Thyroid gland (tissue), 4 donors: ENCODE measurements around the gene MSH3. TPM values are rescaled to one million over a fixed set of nuclear protein-coding genes. Genes with fewer than 3 reads are reported as not detected.
"Not testable (repeated sequence)": the region's sequence is repeated elsewhere in the genome, so short reads cannot be mapped to it uniquely, and the experiment has no call there.

Source experiments
- DNase-seq, 2 donors: peaks; one replicate each; pipeline ENCODE4 v3.0.0-alpha.2; 2019
- H3K27ac ChIP-seq, 3 donors: fragments of 200-600 bp; sonication (generic); 1 replicate in 2 of 3; 2 replicates in 1 of 3; pipeline ENCODE4 v1.5.1; 2016 to 2019; ENCODE audit warnings: mild to moderate bottlenecking in 1 of 3, moderate library complexity in 1 of 3
- H3K27me3 ChIP-seq: fragments of 200-600 bp; sonication (generic); one replicate; pipeline ENCODE4 v1.5.1; 2019
- H3K36me3 ChIP-seq, 2 donors: fragments of 200-600 bp; sonication (generic); one replicate each; pipeline ENCODE4 v1.5.1; 2016 to 2019
- H3K4me1 ChIP-seq, 2 donors: fragments of 200-600 bp; sonication (generic); one replicate each; pipeline ENCODE4 v1.5.1; 2017 to 2019
- H3K4me3 ChIP-seq, 3 donors: fragments of 200-600 bp; sonication (generic); replicated peaks in 1 of 3; 1 replicate in 2 of 3; 2 replicates in 1 of 3; pipeline ENCODE4 v1.5.1; 2016; ENCODE audit warnings: mild to moderate bottlenecking in 1 of 3
- H3K9me3 ChIP-seq: fragments of 200-600 bp; sonication (generic); one replicate; pipeline ENCODE4 v1.5.1; 2017
- CTCF ChIP-seq, 6 experiments: fragments of 200-600 bp in 3 of 6; fragments of 450-650 bp in 3 of 6; sonication (generic) in 3 of 6; IDR thresholded peaks; one replicate each; pipeline ENCODE4 v1.5.1; 2016 to 2019; ENCODE audit warnings: antibody characterized with exemption in 6 of 6, mild to moderate bottlenecking in 2 of 6, inconsistent platforms in 1 of 6, moderate library complexity in 1 of 6
- POLR2A ChIP-seq, 2 donors: fragments of 450-650 bp; IDR thresholded peaks; one replicate each; pipeline ENCODE4 v1.6.1; 2017; ENCODE audit warnings: antibody characterized with exemption in 2 of 2, mild to moderate bottlenecking in 2 of 2, moderate library complexity in 1 of 2
- WGBS, 2 donors: methylation state at CpG; one replicate each; pipeline ENCODE4 v1.1.5; 2017; 5-methylcytosine and 5-hydroxymethylcytosine counted together
- intact Hi-C: fragments of 100-400 bp; cut with DNase I; formaldehyde crosslinking; loops from one replicate; pipeline ENCODE4 v1.15.1; 2023
- total RNA-seq, 4 donors: library from RNA; depleted of rRNA; stranded (reverse); fragments of >200 nt; gene quantifications; one replicate each; pipeline ENCODE4 v1.2.3, GENCODE V29; 2016

MSH3 gene
- total RNA-seq, 4 donors from 2014 or later = 25.9 to 45.0 (median 26.1) TPM

GRCh38 chr5:80777347-80778287 lies 123.2 kb downstream of the MSH3 start:
- DNase-seq = no peak
- Histone ChIP-seq H3K4me1 (peaks cover 0 to 11% of the 10 kb centered on the region in 2 donors), H3K27ac (no peak overlapping the region), H3K9me3 (no peaks in the 10 kb centered on the region), H3K27me3 (no peaks in the 10 kb centered on the region), H3K4me3 (no peak overlapping the region), H3K36me3 (no peaks in the 10 kb centered on the region)
- no peak for TF ChIP-seq CTCF (IDR thresholded peaks at IDR 0.05)
- TF ChIP-seq POLR2A (IDR thresholded peaks at IDR 0.05) = no peak
- intact Hi-C loops = no loop called here
- WGBS, 2 donors = 90 to 100% methylated on average over 4 of the region's 4 CpGs

- intact Hi-C loops = no loop called here
- H3K27me3 ChIP-seq = no peaks in the 10 kb centered on the region
- H3K27ac ChIP-seq = peak overlapping the region in 2 of 3 donors; percentile 46 to 50
- WGBS, 2 donors = 98% methylated on average over 2 of the region's 2 CpGs
- no peak overlapping the region for H3K4me3 ChIP-seq
- no peak for TF ChIP-seq CTCF (IDR thresholded peaks at IDR 0.05)
- no peak for TF ChIP-seq POLR2A (IDR thresholded peaks at IDR 0.05)
- no peaks in the 10 kb centered on the region for H3K9me3 ChIP-seq
- H3K4me1 ChIP-seq = peaks cover 0 to 11% of the 10 kb centered on the region in 2 donors
- no peaks in the 10 kb centered on the region for H3K36me3 ChIP-seq
- no peak for DNase-seq
Measured at GRCh38 chr5:80780024-80780423, 125.6 kb downstream of the MSH3 start.

- no peaks in the 10 kb centered on the region for H3K36me3 ChIP-seq
- TF ChIP-seq POLR2A (IDR thresholded peaks at IDR 0.05) (no peak), CTCF (IDR thresholded peaks at IDR 0.05) (no peak)
- H3K4me3 ChIP-seq = no peak overlapping the region
- intact Hi-C loops = no loop called here
- 52 to 60% methylated on average over 8 of the region's 8 CpGs for WGBS, 2 donors
- no peaks in the 10 kb centered on the region for H3K27me3 ChIP-seq
- H3K9me3 ChIP-seq = no peaks in the 10 kb centered on the region
- H3K27ac ChIP-seq = peak overlapping the region; percentile 21 to 50 (median 46)
- H3K4me1 ChIP-seq = peaks cover 0 to 11% of the 10 kb centered on the region in 2 donors
- peak; percentile 50 to 62 for DNase-seq
Measured at GRCh38 chr5:80780761-80781285, 126.4 kb downstream of the MSH3 start.

GRCh38 chr5:80781356-80781755 lies 126.9 kb downstream of the MSH3 start:
- Histone ChIP-seq H3K4me1 (peaks cover 0 to 11% of the 10 kb centered on the region in 2 donors), H3K9me3 (no peaks in the 10 kb centered on the region), H3K27ac (peak overlapping the region; percentile 21 to 50 (median 46)), H3K27me3 (no peaks in the 10 kb centered on the region), H3K36me3 (no peaks in the 10 kb centered on the region), H3K4me3 (no peak overlapping the region)
- intact Hi-C loops = no loop called here
- TF ChIP-seq CTCF (IDR thresholded peaks at IDR 0.05) (no peak), POLR2A (IDR thresholded peaks at IDR 0.05) (no peak)
- peak; percentile 69 to 75 for DNase-seq
- WGBS, 2 donors = 45 to 46% methylated on average over 1 of the region's 1 CpG

- intact Hi-C loops = no loop called here
- Histone ChIP-seq H3K27ac (no peak overlapping the region), H3K4me1 (peaks cover 0 to 11% of the 10 kb centered on the region in 2 donors), H3K4me3 (no peak overlapping the region), H3K9me3 (no peaks in the 10 kb centered on the region), H3K27me3 (no peaks in the 10 kb centered on the region), H3K36me3 (no peaks in the 10 kb centered on the region)
- TF ChIP-seq CTCF (IDR thresholded peaks at IDR 0.05) (no peak), POLR2A (IDR thresholded peaks at IDR 0.05) (no peak)
- DNase-seq = no peak
Measured at GRCh38 chr5:80782626-80783025, 128.2 kb downstream of the MSH3 start.

GRCh38 chr5:80783751-80784150 lies 129.3 kb downstream of the MSH3 start:
- H3K4me3 ChIP-seq, H3K9me3 ChIP-seq, H3K36me3 ChIP-seq, DNase-seq, H3K27me3 ChIP-seq, intact Hi-C loops, H3K27ac ChIP-seq: not testable (repeated sequence)
- peaks cover 0 to 11% of the 10 kb centered on the region in 2 donors for H3K4me1 ChIP-seq
- WGBS, 2 donors = 94 to 95% methylated on average over 8 of the region's 8 CpGs
